Cardiac muscle cell (in vitro differentiated cells and primary cell): ENCODE data around the gene CD86. TPM values are rescaled to one million over a fixed set of nuclear protein-coding genes. Genes with fewer than 3 reads are reported as not detected.

Experiments
- DNase-seq, 2 donors: peaks; one replicate each; pipeline versions ENCODE4 v3.0.0 to v3.0.0-alpha.2; 2010 to 2017; ENCODE audit warnings: low read depth in 1 of 2, low spot score in 1 of 2
- H3K27ac ChIP-seq: fragments of 200-600 bp; sonication (generic); 2 replicates; pipeline ENCODE4 v1.5.1; 2016
- H3K27me3 ChIP-seq: fragments of 200-600 bp; sonication (generic); 2 replicates; pipeline ENCODE4 v1.6.0; 2016; ENCODE audit warnings: control low read depth
- H3K36me3 ChIP-seq: fragments of 200-600 bp; sonication (generic); 2 replicates; pipeline ENCODE4 v1.5.1; 2016; ENCODE audit warnings: control low read depth
- H3K4me1 ChIP-seq: fragments of 200-600 bp; sonication (generic); 2 replicates; pipeline ENCODE4 v1.8.1; 2017; ENCODE audit warnings: low read depth, mild to moderate bottlenecking, mixed run types
- H3K4me3 ChIP-seq: fragments of 200-600 bp; sonication (generic); 2 replicates; pipeline ENCODE4 v1.5.1; 2016; ENCODE audit warnings: mild to moderate bottlenecking
- H3K9me3 ChIP-seq: fragments of 200-600 bp; sonication (generic); 2 replicates; pipeline ENCODE4 v1.5.1; 2017; ENCODE audit warnings: low read depth, mild to moderate bottlenecking, control low read depth
- polyA plus RNA-seq: library from polyadenylated mRNA; unstranded; fragments of >200 nt; fragmentation: Nextera tagmentation; extraction: Ambion mirVana; gene quantifications from 2 replicates; pipeline ENCODE4 v1.2.1, GENCODE V29; 2016
- total RNA-seq: library from RNA; depleted of rRNA; stranded (reverse); fragments of >200 nt; gene quantifications from 2 replicates; pipeline ENCODE4 v1.2.3, GENCODE V29; 2016
- TF ChIP-seq, protein P1 (sequence below): IDR thresholded peaks from 2 replicates; pipeline ENCODE4 v1.5.1; 2012; ENCODE audit warnings: low read depth, mild to moderate bottlenecking, low read length

The CD86 gene
- total and polyA plus RNA-seq, 2 experiments from 2014 or later, result not detected

DNA sequence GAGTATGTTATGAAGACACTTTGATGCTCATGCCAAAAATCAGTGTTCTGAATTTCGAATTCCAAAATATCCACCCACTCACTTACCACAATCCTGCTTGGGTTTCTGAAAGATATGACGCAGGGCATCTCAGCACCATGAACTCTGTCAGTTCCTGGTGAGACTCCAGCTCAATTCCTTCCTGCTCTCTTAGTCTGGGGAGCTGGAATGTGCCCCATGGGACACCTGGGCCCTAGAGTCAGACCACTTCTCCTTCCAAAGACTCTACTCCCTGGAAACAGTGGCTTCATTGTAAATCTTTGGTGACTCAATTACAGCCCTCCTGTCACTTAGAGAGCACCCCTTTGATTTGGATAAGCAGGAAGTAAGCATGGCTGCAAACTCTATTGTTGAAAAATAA is 50.5 kb downstream of the CD86 start:
- Histone ChIP-seq H3K4me3 (no peak overlapping the region), H3K36me3 (no peaks in the 10 kb centered on the region), H3K9me3 (no peaks in the 10 kb centered on the region), H3K27ac (no peak overlapping the region), H3K27me3 (no peaks in the 10 kb centered on the region), H3K4me1 (no peaks in the 10 kb centered on the region)
- DNase-seq, result peak in 1 of 2 donors; percentile 58
- TF ChIP-seq, protein P1, sequence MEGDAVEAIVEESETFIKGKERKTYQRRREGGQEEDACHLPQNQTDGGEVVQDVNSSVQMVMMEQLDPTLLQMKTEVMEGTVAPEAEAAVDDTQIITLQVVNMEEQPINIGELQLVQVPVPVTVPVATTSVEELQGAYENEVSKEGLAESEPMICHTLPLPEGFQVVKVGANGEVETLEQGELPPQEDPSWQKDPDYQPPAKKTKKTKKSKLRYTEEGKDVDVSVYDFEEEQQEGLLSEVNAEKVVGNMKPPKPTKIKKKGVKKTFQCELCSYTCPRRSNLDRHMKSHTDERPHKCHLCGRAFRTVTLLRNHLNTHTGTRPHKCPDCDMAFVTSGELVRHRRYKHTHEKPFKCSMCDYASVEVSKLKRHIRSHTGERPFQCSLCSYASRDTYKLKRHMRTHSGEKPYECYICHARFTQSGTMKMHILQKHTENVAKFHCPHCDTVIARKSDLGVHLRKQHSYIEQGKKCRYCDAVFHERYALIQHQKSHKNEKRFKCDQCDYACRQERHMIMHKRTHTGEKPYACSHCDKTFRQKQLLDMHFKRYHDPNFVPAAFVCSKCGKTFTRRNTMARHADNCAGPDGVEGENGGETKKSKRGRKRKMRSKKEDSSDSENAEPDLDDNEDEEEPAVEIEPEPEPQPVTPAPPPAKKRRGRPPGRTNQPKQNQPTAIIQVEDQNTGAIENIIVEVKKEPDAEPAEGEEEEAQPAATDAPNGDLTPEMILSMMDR, result no peak

DNA sequence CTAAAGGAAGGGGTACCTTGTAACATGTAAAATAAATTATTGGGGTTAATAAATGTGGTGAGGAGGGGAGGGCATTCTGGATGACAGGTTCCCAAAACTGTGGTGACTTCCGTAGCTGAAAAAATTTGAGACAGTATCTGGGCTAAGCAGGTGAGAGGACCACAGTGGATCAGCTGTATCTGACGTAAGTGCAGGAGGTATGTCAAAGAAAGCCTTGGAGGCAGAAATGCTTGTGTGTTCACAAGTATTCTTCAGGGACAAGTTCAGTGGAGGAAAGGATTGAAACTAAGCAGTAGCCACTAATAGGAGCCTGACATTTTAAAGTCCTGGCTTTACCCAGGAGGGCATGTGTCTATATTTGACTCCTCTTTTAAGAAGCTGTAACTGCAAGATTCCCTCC is 52.0 kb downstream of the CD86 start:
- no peak for DNase-seq
- Histone ChIP-seq H3K4me3 (no peak overlapping the region), H3K4me1 (no peaks in the 10 kb centered on the region), H3K27ac (no peak overlapping the region), H3K36me3 (no peaks in the 10 kb centered on the region), H3K9me3 (no peaks in the 10 kb centered on the region), H3K27me3 (no peaks in the 10 kb centered on the region)
- TF ChIP-seq, protein P1, result no peak

DNA sequence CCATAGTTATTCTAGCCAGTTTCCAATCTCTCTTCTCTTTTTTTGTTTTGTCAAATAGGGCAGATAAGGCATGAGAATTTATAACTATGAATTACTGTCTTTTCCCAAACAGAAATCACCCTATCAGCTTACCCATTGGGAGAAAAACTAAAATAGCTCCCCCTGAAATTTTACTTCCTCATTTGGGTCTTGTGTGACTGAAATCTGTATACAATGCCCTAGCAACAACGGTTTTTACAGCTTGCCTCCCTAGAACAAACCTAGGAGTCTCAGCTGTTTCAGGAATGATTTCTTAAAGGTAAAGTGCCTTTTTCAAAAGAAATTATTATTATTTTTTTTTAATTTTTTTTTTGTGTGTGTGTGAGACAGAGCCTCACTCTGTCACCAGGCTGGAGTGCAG is 56.8 kb downstream of the CD86 start:
- no peaks in the 10 kb centered on the region for H3K27me3 ChIP-seq
- no peak overlapping the region for H3K27ac ChIP-seq
- H3K36me3 ChIP-seq, result no peaks in the 10 kb centered on the region
- TF ChIP-seq, protein P1, result no peak
- H3K4me3 ChIP-seq, result no peak overlapping the region
- H3K9me3 ChIP-seq, result no peaks in the 10 kb centered on the region
- no peak for DNase-seq
- no peaks in the 10 kb centered on the region for H3K4me1 ChIP-seq

DNA sequence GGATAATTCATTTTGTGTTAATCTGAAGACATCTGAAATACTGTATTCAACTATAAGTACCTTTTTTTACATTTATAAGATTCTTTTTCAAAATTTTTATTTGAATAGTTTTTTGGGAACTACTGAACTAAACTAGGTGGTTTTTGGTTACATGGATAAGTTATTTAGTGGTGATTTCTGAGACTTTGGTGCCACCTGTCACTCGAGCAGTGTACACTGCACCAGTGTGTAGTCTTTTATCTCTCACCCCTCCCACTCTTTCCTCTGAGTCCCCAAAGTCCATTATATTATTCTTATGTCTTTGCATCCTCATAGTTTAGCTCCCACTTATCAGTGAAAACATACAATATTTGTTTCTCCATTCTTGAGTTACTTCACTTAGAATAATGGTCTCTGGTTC is 57.6 kb downstream of the CD86 start:
- Histone ChIP-seq H3K4me3 (no peak overlapping the region), H3K36me3 (no peaks in the 10 kb centered on the region), H3K4me1 (no peaks in the 10 kb centered on the region), H3K9me3 (no peaks in the 10 kb centered on the region), H3K27ac (no peak overlapping the region), H3K27me3 (no peaks in the 10 kb centered on the region)
- DNase-seq, result no peak
- TF ChIP-seq, protein P1, result no peak

DNA sequence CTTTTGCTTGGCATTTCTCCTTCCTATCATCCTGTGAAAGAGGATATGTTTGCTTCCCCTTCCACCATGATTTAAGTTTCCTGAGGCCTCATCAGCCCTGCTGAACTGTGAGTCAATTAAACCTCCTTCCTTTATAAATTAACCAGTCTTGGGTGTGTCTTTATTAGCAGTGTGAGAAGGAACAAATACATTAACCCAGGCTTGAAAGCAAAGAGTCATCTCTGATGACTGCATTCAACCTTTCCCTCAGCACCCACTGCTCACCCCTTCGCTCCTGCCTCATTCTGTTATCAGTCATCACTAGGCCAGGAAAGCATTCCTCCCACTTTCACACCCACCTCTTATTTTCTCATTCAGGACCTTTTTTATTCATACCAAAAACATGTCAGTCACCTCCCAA is 68.7 kb downstream of the CD86 start:
- TF ChIP-seq, protein P1, result no peak
- no peaks in the 10 kb centered on the region for H3K36me3 ChIP-seq
- no peaks in the 10 kb centered on the region for H3K9me3 ChIP-seq
- no peak overlapping the region for H3K27ac ChIP-seq
- H3K4me3 ChIP-seq, result no peak overlapping the region
- no peaks in the 10 kb centered on the region for H3K4me1 ChIP-seq
- DNase-seq, result no peak
- no peaks in the 10 kb centered on the region for H3K27me3 ChIP-seq

DNA sequence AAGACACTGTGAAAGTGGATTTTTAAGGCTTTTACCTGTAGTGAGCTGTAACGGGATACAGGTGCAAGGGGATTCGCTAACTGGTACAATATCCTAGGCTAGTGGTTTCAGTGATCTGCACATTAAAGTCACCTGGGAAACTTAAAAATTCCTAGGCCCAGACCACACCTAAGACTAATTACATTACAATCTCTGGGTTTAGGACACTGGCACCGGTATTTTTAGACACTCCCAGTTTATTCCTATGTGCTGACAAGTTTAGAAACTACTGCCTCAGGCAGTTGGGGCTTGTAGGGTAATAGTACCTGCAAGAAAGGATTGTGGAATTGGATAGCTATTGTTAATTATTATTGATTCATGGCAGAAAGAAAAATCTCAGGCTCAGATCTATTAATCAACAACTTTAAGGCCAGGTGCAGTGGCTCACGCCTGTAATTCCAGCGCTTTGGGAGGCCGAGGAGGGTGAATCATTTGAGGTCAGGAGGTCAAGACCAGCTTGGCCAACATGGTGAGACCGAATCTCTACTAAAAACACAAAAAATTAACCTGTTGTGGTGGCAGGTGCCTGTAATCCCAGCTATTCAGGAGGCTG is 77.9 kb downstream of the CD86 start:
- no peaks in the 10 kb centered on the region for H3K36me3 ChIP-seq
- H3K4me1 ChIP-seq, result no peaks in the 10 kb centered on the region
- TF ChIP-seq, protein P1, result no peak
- no peaks in the 10 kb centered on the region for H3K27me3 ChIP-seq
- no peak overlapping the region for H3K4me3 ChIP-seq
- no peak for DNase-seq
- no peaks in the 10 kb centered on the region for H3K9me3 ChIP-seq
- no peak overlapping the region for H3K27ac ChIP-seq
